Hepatocyte (in vitro differentiated cells): Measurements from ENCODE around the gene SNX1. TPM values are rescaled to one million over a fixed set of nuclear protein-coding genes. Genes with fewer than 3 reads are reported as not detected.
A peak's percentile ranks its signal among the peaks of the same experiment; 100 is the strongest.

Experiments
- DNase-seq: peaks from one replicate; pipeline ENCODE4 v3.0.0-alpha.2; 2016; ENCODE audit warnings: low spot score
- H2AFZ ChIP-seq: fragments of 200-600 bp; sonication (generic); 2 replicates; pipeline ENCODE4 v1.6.0; 2016; ENCODE audit warnings: antibody characterized with exemption, mild to moderate bottlenecking
- H3K27ac ChIP-seq: fragments of 200-600 bp; sonication (generic); 2 replicates; pipeline ENCODE4 v1.5.1; 2016; ENCODE audit warnings: mild to moderate bottlenecking
- H3K27me3 ChIP-seq: fragments of 200-600 bp; sonication (generic); 2 replicates; pipeline ENCODE4 v1.6.1; 2016
- H3K36me3 ChIP-seq: fragments of 200-600 bp; sonication (generic); replicated peaks from 2 replicates; pipeline ENCODE4 v1.5.1; 2016; ENCODE audit warnings: low read depth; ENCODE audit not compliant: insufficient read depth
- H3K4me1 ChIP-seq: fragments of 200-600 bp; sonication (generic); 2 replicates; pipeline ENCODE4 v1.5.1; 2016; ENCODE audit warnings: mild to moderate bottlenecking, moderate library complexity; ENCODE audit not compliant: insufficient read depth
- H3K4me2 ChIP-seq: fragments of 200-600 bp; sonication (generic); 2 replicates; pipeline ENCODE4 v1.6.0; 2016
- H3K4me3 ChIP-seq: fragments of 200-600 bp; sonication (generic); 2 replicates; pipeline ENCODE4 v1.5.1; 2016; ENCODE audit warnings: mild to moderate bottlenecking
- H3K79me2 ChIP-seq: fragments of 200-600 bp; sonication (generic); 2 replicates; pipeline ENCODE4 v1.6.0; 2017; ENCODE audit warnings: mild to moderate bottlenecking
- H3K9me2 ChIP-seq: fragments of 200-600 bp; sonication (generic); replicated peaks from 2 replicates; pipeline ENCODE4 v1.6.0; 2017; ENCODE audit warnings: mild to moderate bottlenecking; ENCODE audit not compliant: insufficient read depth
- H3K9me3 ChIP-seq: fragments of 200-600 bp; sonication (generic); 2 replicates; pipeline ENCODE4 v1.5.1; 2016; ENCODE audit warnings: low read depth, mild to moderate bottlenecking
- H4K20me1 ChIP-seq: fragments of 200-600 bp; sonication (generic); 2 replicates; pipeline ENCODE4 v1.6.0; 2016; ENCODE audit warnings: mild to moderate bottlenecking; ENCODE audit not compliant: insufficient read depth, poor library complexity, severe bottlenecking
- CTCF ChIP-seq: fragments of 200-600 bp; sonication (generic); IDR thresholded peaks from 2 replicates; pipeline ENCODE4 v1.5.1; 2016; ENCODE audit warnings: antibody characterized with exemption, mild to moderate bottlenecking; ENCODE audit not compliant: poor library complexity
- EZH2 ChIP-seq: fragments of 200-600 bp; sonication (generic); IDR thresholded peaks from 2 replicates; pipeline ENCODE4 v1.6.1; 2016; ENCODE audit warnings: antibody characterized with exemption, mild to moderate bottlenecking, borderline replicate concordance
- EZH2phosphoT487 ChIP-seq: fragments of 200-600 bp; sonication (generic); IDR thresholded peaks from one replicate; pipeline ENCODE4 v1.6.1; 2018; ENCODE audit warnings: antibody characterized with exemption, mild to moderate bottlenecking, low read depth, moderate library complexity; ENCODE audit not compliant: unreplicated experiment, severe bottlenecking
- WGBS: methylation state at CpG from one replicate; pipeline ENCODE4 v1.1.6; 2016; ENCODE audit warnings: low lambda C conversion rate; ENCODE audit errors: missing lambda C conversion rate; 5-methylcytosine and 5-hydroxymethylcytosine counted together
- polyA plus RNA-seq: library from polyadenylated mRNA; unstranded; fragments of >200 nt; fragmentation: Nextera tagmentation; extraction: Ambion mirVana; gene quantifications from 2 replicates; pipeline ENCODE4 v1.2.1, GENCODE V29; 2016
- total RNA-seq: library from RNA; depleted of rRNA; stranded (reverse); fragments of >200 nt; gene quantifications from 2 replicates; pipeline ENCODE4 v1.2.3, GENCODE V29; 2014

SNX1 gene
- total RNA-seq = 64.9 and 73.9 TPM in 2 replicates
- 95.3 and 103 TPM in 2 replicates for polyA plus RNA-seq

- H4K20me1 ChIP-seq = peaks cover 42% of the 10 kb centered on the region
- H3K4me1 ChIP-seq = peaks cover 15% of the 10 kb centered on the region
- TF ChIP-seq CTCF (no peak), EZH2phosphoT487 (no peak), EZH2 (no peak)
- H3K4me2 ChIP-seq = peak within 1 kb of the TSS; percentile 90
- no peaks in the 10 kb centered on the region for H3K9me2 ChIP-seq
- no peaks in the 10 kb centered on the region for H3K9me3 ChIP-seq
- DNase-seq = peak; percentile 97
- H3K27me3 ChIP-seq = no peaks in the 10 kb centered on the region
- peak within 1 kb of the TSS; percentile 84 for H3K27ac ChIP-seq
- peaks cover 81% of the 10 kb centered on the region for H3K79me2 ChIP-seq
- H3K4me3 ChIP-seq = peak within 1 kb of the TSS; percentile 81
- 2% methylated on average over 54 of the region's 70 CpGs for WGBS
- H3K36me3 ChIP-seq = no peaks in the 10 kb centered on the region
- peak within 1 kb of the TSS; percentile 53 for H2AFZ ChIP-seq
These were observed at the start of gene SNX1 for GRCh38 chr15:64095795-64096667. Gene SNX1, plus strand, starts transcription at chr15:64095982. Its CDS starts 32 bp downstream, at chr15:64096014.

DNA sequence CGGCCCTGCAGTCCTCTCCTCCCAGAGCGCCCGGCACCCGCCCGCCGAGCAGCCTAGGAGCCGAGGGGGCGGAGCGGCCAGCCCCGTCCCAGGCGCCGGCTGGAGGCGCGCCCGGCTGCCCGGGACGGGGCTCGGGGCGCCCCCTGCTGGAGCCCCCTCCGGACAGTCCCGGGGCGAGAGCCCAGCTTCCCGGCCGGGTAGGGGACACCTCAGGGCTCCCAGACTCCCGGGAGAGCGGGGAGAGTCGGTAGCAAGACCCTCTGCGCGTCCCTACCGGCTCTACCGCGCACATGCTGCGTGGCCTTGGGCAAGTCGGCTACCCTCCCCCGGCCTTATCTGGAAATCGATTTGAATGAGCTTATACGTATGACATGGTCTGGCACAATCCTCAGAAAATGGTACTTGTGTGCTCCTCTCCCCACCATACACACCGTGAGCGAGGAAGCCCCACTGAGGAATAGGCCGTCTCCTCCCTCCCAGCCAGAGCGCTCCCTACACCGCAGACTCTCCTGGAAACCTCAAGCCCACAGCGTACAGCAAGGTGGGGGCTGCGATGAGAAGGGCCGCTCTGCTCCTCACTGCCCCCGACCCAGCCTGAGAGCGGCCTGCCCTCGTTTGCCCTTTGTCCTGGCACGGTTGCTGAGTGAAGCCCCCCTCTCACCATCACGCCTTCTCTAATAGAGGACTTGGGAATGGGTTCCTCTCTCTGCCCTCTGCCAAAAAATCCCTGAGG is 49.2 kb upstream of the SNX1 start, which contains the start of gene DAPK2:
Gene DAPK2, minus strand, starts transcription at position 65 of the 733 bp plus-strand sequence. CDS start 6,224 bp downstream, outside the sequence.
- no peaks in the 10 kb centered on the region for H3K9me3 ChIP-seq
- peaks cover 18% of the 10 kb centered on the region for H3K4me1 ChIP-seq
- H3K27me3 ChIP-seq = peaks cover 5% of the 10 kb centered on the region
- WGBS = 11% methylated on average over 48 of the region's 50 CpGs
- peak; percentile 86 for TF ChIP-seq CTCF
- TF ChIP-seq EZH2 = no peak
- no peak for TF ChIP-seq EZH2phosphoT487
- H3K4me3 ChIP-seq = peak within 1 kb of the TSS; percentile 60
- peak within 1 kb of the TSS; percentile 80 for H2AFZ ChIP-seq
- peaks cover 6% of the 10 kb centered on the region for H3K79me2 ChIP-seq
- H4K20me1 ChIP-seq = no peaks in the 10 kb centered on the region
- H3K4me2 ChIP-seq = peak within 1 kb of the TSS; percentile 87
- peak; percentile 91 for DNase-seq
- H3K27ac ChIP-seq = no peak within 1 kb of the TSS
- no peaks in the 10 kb centered on the region for H3K36me3 ChIP-seq
- no peaks in the 10 kb centered on the region for H3K9me2 ChIP-seq

DNA sequence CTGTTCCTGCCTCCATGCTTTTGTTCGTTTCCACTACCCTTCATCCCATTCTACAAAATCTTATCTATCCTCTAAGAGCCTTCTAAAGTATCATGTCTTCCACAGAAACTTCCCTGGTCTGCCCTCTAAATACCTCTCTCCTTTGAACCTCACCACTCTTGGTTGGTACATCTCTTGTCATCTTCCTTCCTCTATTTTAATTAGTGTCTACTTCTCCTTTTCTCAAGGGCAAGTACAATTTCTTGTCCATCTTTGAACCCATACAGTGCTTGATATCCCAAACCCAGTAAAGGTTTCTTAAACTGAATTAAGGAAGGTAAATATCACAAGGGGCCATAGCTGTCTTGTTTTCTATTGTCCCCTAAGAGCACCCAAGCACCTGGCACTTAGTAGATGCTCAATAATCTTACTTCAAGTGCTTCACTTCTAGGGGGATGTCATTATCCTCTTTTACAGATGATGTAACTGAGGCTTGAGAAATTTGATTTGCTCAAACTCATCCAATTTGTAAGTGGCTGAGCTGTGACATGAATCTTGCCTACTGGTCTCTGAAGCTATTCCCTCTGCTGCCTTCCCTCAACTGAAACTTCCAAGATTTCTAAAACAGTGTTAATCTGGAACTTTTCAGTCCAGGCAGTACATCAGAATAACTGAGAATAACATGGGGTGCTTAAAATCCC is 46.9 kb upstream of the SNX1 start:
- Histone ChIP-seq H4K20me1 (no peaks in the 10 kb centered on the region), H3K27me3 (peaks cover 5% of the 10 kb centered on the region), H3K27ac (no peak overlapping the region), H3K9me2 (no peaks in the 10 kb centered on the region), H3K4me3 (no peak overlapping the region), H3K4me2 (no peak overlapping the region), H3K9me3 (no peaks in the 10 kb centered on the region), H3K79me2 (peaks cover 6% of the 10 kb centered on the region), H2AFZ (no peak overlapping the region), H3K36me3 (no peaks in the 10 kb centered on the region), H3K4me1 (peaks cover 18% of the 10 kb centered on the region)
- no peak for DNase-seq
- WGBS = 96% methylated on average over 1 of the region's 1 CpG
- TF ChIP-seq EZH2phosphoT487 (no peak), CTCF (no peak), EZH2 (no peak)
